GM18868 (cell line): ENCODE data around the gene CNOT11.
"Not testable (repeated sequence)": the region's sequence is repeated elsewhere in the genome, so short reads cannot be mapped to it uniquely, and the experiment has no call there.

ENCODE experiments used
- ATAC-seq: cut with Tn5 transposase; IDR thresholded peaks from one replicate; pipeline ENCODE4 v1.9.1; 2021; ENCODE audit warnings: mild to moderate bottlenecking, moderate library complexity; ENCODE audit not compliant: unreplicated experiment

CNOT11 gene

GRCh38 chr2:101244899-101245298, 7.8 kb upstream of the CNOT11 start:
- ATAC-seq: not testable (repeated sequence)

GRCh38 chr2:101245468-101245867, 7.2 kb upstream of the CNOT11 start:
- ATAC-seq: not testable (repeated sequence)

DNA sequence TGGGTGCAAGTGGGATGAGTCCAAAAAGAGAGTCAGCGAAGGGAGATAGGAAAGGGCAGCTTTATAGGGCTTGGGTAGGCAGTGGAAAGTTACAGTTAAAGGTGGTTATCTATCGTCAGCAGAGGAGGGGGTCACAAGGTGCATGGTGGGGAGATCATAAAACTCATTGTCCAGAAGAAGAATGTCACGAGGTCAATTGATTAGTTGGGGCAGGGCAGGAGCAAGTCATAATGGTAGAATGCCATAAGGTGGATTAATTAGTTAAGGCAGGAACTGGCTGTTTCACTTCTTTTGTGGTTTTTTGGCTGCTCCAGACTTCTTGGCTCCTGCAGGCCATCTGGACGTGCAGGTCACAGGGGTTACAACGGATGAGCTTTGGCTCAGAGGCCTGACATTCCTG, 3.9 kb upstream of the CNOT11 start:
- not testable (repeated sequence) for ATAC-seq

DNA sequence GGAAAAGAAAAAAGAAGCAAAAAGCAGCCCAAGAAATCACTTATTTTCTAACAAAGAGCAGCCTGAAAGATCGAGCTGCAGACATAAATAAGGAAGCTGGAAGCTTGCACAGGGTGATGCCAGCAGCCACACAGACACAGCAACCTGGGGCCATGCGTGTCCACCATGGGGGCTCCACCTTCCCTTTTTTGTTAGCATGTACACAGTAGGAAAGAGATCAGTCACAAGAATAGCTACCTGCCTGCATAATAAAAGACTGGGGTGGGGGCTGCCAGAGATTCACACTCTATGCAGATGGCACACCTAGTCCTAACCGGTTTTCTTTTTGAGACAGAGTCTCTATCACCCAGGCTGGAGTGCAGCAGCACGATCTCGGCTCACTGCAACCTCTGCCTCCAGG, 2.9 kb upstream of the CNOT11 start:
- no peak for ATAC-seq

DNA sequence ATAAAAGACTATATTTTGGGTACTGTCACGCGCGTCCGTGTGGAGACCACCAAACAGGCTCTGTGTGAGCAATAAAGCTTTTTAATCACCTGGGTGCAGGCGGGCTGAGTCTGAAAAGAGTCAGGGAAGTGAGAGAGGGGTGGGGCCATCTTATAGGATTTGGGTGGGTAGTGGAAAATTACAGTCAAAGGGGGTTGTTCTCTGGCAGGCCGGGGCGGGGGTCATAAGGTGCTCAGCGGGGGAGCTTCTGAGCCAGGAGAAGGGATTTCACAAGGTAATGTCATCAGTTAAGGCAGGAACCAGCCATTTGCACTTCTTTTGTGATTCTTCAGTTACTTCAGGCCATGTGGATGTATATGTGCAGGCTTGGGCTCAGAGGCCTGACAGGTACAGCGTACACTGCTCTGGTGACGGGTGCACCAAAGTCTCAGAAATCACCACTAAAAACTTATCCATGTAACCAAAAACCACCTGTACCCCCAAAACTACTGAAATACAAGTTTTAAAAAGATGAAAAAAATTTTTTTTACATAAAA, 1.4 kb upstream of the CNOT11 start:
- not testable (repeated sequence) for ATAC-seq

- ATAC-seq: peak; percentile 42
These were observed 760 bp upstream of the CNOT11 start for GRCh38 chr2:101251844-101252407.

GRCh38 chr2:101253013-101253702, 472 bp downstream of the CNOT11 start:
- ATAC-seq: peak; percentile 66

DNA sequence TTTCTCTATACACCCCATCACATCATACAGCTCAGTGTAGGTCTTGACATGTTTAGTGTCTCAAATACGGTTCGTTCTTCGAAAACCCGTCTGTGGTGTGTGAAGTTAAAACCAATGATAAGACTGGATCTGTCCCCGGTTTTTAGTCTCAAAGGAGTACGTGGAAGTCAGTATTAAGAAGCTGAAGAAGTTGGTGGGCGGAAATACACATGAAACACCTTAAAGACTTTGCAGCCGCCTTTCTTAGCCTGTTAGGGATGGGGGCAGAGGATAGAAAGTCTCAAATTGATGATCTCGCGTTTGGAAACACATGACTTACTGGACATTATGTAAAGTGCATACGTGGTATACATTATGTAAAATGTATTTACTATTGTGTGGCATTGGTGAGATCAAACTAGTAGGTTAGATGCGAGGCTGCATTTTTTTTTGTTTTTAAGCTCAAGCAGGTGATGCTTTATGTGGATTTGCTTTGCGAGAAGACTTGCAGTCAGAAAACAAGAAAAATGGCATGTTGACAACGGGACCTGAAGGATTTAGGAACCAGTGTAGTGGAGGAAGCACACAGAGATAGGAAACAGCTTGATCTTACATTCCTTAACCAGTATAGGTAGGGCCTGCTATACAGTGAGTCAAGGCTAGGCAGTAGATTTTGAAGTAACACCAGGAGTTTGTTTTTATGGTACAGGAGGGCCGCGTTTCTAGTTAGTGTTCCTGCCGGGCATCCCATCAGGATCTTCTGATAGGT, 1.2 kb downstream of the CNOT11 start:
- ATAC-seq: no peak

DNA sequence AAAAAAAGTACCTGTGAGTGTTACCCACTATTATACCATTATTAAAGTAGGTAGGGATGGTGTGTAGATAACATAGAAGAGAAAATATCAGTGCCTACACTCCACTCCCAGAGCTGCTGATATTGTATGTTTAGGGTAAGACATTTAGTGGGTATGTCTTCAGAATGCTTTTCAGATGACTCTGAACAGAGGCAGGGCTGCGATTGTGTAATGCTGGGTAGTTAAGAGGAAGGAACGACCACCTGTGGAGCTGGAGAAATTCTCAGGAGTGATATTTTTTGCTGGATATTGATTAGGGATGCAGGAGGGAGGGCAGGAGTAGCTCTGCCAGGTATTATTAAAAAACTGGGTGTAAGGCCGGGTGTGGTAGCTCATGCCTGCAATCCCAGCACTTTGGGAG, 2.8 kb downstream of the CNOT11 start:
- no peak for ATAC-seq

- no peak for ATAC-seq
These were observed 3.6 kb downstream of the CNOT11 start for GRCh38 chr2:101256316-101256715.

GRCh38 chr2:101258804-101259203, 6.1 kb downstream of the CNOT11 start:
- ATAC-seq: no peak

- no peak for ATAC-seq
These were observed 9.5 kb downstream of the CNOT11 start for GRCh38 chr2:101262142-101262541.

GRCh38 chr2:101263377-101263800, 10.7 kb downstream of the CNOT11 start:
- ATAC-seq: no peak

GRCh38 chr2:101264360-101264939, 11.8 kb downstream of the CNOT11 start:
- ATAC-seq: no peak

GRCh38 chr2:101265893-101266499, 13.3 kb downstream of the CNOT11 start:
- ATAC-seq: no peak

GRCh38 chr2:101267671-101268656, 15.3 kb downstream of the CNOT11 start:
- no peak for ATAC-seq

GRCh38 chr2:101270700-101271259, 18.1 kb downstream of the CNOT11 start:
- ATAC-seq: no peak

DNA sequence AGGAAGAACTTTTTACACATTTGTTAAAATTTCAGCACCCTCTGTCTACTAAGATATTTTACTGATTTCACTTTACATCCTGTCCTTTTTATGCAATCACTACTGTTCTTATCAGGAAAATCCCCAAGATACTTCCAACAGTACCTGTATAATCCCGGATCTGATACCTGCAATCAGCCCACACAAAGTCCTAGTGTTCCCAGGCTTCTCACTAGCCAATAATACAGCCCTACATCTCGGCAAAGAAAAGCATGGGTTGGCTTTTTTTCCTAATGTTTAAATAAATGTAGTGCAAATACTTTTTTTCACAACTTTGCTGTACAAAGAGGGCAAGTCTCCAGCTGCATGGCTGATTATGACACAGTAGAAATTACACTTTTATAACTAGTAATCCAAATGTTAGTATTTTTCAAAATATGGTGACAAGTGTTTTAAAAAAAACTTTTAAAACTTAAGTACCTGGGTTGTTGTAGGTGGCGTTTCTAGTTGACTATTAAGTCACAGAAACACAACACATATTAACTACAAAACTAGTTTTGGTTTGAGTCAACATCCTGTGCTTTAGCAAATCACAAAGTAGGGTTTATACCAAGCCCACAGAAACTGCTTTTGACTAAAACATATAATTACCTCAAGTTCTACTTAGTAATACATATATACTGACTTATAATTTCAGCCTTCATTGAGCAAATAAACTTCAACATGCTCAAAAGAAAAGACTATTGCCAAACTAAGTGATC, 19.5 kb downstream of the CNOT11 start:
- peak; percentile 93 for ATAC-seq

GRCh38 chr2:101273056-101273455, 20.4 kb downstream of the CNOT11 start:
- no peak for ATAC-seq
